Activated gamma-delta T cell (primary cell): Measurements from ENCODE around the gene CHST13.
"Not testable (repeated sequence)": the region's sequence is repeated elsewhere in the genome, so short reads cannot be mapped to it uniquely, and the experiment has no call there.

Experiments
- DNase-seq: peaks from one replicate; lab custom pipeline; 2025; lab: John Stamatoyannopoulos, UW

Gene CHST13

DNA sequence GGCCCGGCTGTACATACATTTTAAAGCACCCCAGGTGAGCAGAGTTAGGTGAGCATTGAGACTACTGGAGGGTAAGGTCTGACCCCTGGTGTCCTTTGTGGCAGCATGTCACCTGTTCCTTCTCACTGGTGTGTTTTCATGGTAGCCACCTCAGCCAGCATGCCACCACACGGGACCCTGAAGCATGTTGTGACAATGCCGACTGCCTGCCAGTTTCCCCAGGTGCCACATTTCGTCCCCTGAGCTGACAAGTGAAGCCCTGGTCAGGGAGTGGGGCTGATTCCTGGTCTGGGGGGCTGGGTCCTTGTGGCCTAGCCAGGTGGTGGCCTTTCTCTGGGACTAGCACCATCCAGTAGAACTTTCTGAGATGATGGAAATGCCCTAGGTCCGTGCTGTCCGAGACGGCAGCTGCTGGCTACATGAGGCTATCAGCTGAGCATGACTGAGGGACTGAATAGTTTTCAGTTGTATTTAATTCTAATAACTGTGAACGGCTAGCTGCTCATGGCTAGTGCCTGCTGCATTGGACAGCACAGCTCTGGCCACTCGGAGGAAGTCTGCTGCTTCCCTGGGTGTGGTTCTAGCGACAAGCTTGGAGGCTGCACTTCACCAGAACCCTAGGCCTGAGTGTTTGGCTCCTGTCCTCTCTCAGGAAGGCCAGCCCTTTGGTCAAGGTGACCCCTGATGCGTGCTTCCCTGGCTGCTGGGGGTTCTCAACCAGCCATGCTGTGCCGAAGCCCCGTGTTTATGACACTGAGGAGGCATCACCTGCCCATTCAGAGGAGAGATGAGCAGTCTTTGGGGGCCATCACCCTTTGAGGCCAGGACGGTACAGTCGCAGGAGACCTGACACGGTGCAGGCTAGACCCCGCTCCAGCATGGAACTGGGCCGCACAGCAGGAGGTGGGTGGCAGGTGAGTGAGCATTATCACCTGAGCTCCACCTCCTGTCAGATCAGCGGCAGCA lies 30.9 kb downstream of the CHST13 start:
- no peak for DNase-seq

GRCh38 chr3:126555795-126556636 lies 32.1 kb downstream of the CHST13 start:
- no peak for DNase-seq

DNA sequence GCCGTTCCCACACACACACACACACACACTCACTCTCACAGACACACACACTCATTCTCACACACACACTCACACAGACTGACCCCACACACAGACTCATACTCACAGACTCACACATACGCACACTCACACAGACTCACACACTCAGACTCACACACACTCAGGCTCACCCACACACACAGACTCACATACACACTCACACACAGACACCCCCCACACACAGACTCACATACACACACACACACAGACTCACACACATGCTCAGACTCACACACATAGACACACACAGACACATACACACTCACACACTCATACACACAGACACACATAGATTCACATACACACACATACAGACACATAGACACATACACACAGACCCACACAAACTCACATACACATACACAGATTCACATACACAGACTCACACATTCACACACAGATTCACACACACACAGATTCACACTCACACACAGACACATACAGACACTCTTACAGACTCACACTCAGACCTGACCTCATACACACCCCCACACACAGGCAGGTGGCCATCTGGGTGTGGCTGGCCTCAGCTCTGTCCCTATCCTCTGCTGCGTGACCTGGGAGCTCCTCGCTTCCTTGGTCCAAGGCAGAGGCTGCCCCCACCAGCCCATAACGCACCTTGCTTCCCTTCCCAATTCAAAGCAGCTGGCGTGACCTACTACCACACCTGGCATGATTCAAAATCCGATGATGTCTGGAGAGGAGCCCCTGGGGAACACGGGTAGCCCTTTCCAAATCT lies 32.9 kb downstream of the CHST13 start:
- DNase-seq, result no peak

- DNase-seq, result no peak
Measured at GRCh38 chr3:126557415-126557745, 33.4 kb downstream of the CHST13 start.

- DNase-seq, result no peak
Measured at GRCh38 chr3:126557761-126558160, 33.8 kb downstream of the CHST13 start.

GRCh38 chr3:126558336-126559071 lies 34.5 kb downstream of the CHST13 start, which contains the start of gene C3orf22:
TSS of gene C3orf22 (minus strand) at chr3:126558932. CDS start at chr3:126553390, 5,542 bp downstream.
- no peak for DNase-seq

DNA sequence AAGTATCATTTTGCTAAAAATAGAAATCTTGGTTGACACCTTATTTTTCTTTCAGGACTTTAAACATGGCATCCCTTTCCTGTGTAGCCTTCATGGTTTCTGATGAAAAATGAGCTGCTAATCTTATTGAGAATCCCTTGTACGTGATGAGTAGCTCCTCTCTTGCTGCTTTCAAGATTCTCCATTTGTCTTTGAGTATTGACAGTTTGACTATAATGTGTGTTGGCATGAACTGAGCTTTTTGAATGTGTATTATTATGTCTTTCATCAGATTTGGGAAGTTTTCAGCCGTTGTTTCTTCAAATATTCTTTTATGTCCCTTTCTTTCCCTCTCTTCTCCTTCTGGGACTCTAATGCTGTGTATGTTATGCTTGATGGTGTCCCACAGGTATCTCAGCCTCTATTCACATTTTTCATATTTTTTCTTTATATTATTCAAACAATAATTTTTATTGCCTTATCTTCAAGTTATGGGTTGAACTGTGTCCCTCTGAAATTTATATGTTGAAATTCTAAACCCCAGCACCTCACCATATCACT lies 38.9 kb downstream of the CHST13 start:
- no peak for DNase-seq

- DNase-seq, result no peak
Measured at GRCh38 chr3:126567696-126568438, 43.9 kb downstream of the CHST13 start.

- DNase-seq, result no peak
Measured at GRCh38 chr3:126568776-126569342, 44.9 kb downstream of the CHST13 start.

DNA sequence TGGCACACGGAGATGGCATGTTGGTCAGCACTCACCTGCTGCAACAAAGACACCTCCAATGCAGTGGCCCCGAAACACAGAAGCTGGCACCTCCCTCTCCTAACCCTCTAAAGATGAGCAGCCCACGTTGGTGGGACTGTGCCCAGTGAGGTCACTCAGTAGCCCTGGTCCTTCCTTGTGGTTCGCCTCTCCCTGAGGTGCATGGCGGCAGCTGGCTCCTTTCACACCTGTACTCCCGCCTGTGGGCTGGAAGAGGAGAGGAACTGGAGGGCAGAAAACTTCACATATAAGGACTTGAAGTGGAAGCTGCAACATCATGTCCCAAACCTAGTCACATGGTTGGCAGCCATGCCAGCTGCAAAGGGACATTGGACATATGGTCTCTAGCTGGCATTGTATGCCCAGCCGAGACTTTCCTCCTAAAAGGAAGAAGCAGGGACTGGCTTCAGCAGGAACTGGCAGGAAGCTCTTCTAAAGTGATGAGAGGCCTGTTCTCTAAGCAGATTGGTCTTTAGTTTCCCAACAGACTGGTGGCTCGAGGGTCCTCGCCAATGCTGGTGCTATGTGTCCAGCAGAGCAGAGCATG lies 45.5 kb downstream of the CHST13 start:
- DNase-seq, result no peak

- no peak for DNase-seq
Measured at GRCh38 chr3:126570103-126570541, 46.2 kb downstream of the CHST13 start.

GRCh38 chr3:126571078-126571477 lies 47.1 kb downstream of the CHST13 start:
- no peak for DNase-seq

DNA sequence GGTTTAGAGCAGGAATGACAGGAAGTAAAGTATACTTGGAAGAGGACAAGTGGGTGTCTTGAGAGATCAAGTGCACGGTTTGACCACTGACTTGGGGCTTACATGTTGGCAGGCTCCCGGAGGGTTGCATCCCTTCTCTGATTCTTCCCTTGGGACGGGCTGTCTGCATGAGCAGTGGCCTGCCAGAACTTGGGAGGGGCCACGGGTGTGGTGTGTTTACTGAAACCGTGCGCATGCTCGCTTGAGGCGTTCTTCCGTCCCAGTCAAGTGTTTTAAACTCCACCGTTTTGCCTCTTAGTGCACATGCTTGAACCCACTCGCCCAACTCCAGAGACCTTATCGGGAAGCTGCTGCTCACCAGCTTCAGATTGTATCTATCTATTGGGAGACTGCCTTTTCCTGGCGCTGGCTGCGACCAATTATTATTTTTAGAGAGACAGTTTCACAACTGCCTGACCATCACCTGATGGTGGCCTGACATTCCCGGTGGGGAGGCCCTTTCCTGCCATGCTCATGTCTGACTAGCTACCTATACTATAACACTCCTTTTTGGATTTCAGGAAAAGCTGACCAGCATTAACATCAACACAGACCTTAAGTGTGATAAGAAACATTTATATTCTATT lies 49.6 kb downstream of the CHST13 start:
- DNase-seq, result no peak

DNA sequence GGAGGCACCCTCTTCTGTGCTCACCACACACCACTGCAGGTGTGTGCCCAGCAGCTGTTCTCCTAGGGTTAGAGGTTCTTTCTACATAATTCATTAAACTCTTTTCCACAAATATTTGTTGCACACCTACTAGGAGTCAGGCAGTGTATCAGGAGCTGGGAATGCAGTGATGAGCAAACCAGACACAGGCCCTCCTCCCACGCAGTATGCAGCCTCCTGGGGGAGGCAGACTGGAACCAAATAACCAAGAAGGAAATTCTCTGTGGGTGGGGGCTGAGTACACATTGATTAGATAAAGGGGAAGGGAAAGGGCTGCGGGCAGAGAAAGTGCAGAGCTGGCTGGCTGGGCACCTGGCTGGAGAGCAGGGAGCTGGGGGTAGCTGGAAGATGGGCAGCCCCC lies 53.3 kb downstream of the CHST13 start:
- no peak for DNase-seq

- no peak for DNase-seq
Measured at GRCh38 chr3:126578702-126579101, 54.7 kb downstream of the CHST13 start.

DNA sequence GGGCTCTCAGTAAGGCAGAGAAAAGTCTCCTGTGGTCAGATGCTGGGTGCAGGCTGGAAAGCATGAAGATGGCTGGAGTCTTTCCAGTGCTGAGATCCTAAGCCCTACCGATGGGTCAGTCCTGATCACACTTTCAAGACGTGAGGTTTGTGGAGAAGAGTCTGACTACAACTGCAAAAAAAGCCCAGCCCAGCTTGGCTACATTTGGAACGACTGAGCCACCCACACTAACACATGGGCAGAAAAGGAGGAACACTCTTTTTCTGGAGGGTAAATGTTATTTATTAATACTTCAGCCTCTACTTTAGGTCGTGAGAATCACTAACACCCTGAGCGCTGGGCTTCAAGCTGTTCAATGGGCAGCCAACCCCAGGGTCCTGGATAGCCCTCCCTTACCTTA lies 56.8 kb downstream of the CHST13 start:
- DNase-seq, result no peak

DNA sequence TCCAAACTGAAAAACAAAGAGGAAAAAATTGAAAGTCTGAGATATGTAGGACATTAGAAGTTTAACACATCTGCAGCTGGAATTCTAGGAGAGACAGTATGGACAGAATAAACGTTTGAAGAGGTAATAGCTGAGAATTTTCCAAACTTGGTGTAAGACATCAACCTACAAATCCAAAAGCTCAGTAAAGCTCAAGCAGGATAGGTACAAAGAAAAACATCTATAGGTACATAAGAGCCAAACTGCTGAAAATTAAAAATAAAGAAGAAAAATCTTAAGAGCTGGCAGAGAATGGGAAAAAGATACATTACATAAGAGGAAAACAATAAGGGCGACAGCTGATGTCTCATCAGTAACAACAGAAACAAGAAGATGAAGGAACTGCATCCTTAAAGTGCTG lies 57.6 kb downstream of the CHST13 start:
- no peak for DNase-seq

- DNase-seq, result no peak
Measured at GRCh38 chr3:126582311-126582710, 58.4 kb downstream of the CHST13 start.

- DNase-seq, result not testable (repeated sequence)
Measured at GRCh38 chr3:126591515-126591914, 67.6 kb downstream of the CHST13 start.
